HepG2 (cell line): ENCODE measurements around the gene ITPRIPL1. TPM values are rescaled to one million over a fixed set of nuclear protein-coding genes. Genes with fewer than 3 reads are reported as not detected.
A peak's percentile ranks its signal among the peaks of the same experiment; 100 is the strongest.

ENCODE experiments used
- ATAC-seq: fragments of 200-7000 bp; cut with Tn5 transposase; 3 replicates; pipeline ENCODE4 v1.9.1; 2020; ENCODE audit warnings: mild to moderate bottlenecking, moderate library complexity
- BruUV-seq: library from RNA; stranded (reverse); fragments of 400-500 nt; replicated peaks from 2 replicates; lab custom pipeline; 2021; lab: Mats Ljungman, UMichigan
- CTCF ChIA-PET: fragments of 300-600 bp; formaldehyde crosslinking; extraction: SDS; loops from one replicate; lab custom pipeline; 2021; ENCODE audit warnings: low total read pairs, inconsistent platforms, low intra/inter-chr PET ratio; lab: Yijun Ruan, JAX
- POLR2A ChIA-PET: fragments of 350-600 bp; sonication (Branson Sonifier 250); formaldehyde crosslinking; loops from one replicate; lab custom pipeline; 2020; ENCODE audit warnings: antibody characterized with exemption, inconsistent platforms; lab: Yijun Ruan, JAX
- DNase-seq: peaks from one replicate; pipeline ENCODE4 v3.0.0-alpha.2; 2015; ENCODE audit warnings: low spot score
- FAIRE-seq: peaks from 3 replicates; lab custom pipeline; 2011; peaks lifted over from hg19 to GRCh38; lab: Jason Lieb, UNC
- H2AFZ ChIP-seq: one replicate; pipeline ENCODE4 v1.6.1; 2011; ENCODE audit warnings: low read length, inconsistent platforms
- H3K27ac ChIP-seq: fragments of 300-600 bp; 3 replicates; pipeline ENCODE4 v1.8.0; 2011; ENCODE audit warnings: mixed run types, mild to moderate bottlenecking, mixed read lengths, low read length, inconsistent platforms; ENCODE audit not compliant: insufficient read depth; ENCODE audit errors: extremely low read length
- H3K27me3 ChIP-seq, 2 experiments: fragments of 200-600 bp in 1 of 2; 2 replicates in 1 of 2; 3 replicates in 1 of 2; pipeline versions ENCODE4 v1.6.0 to v1.8.0; 2011; ENCODE audit warnings: low read length in 2 of 2, mild to moderate bottlenecking in 2 of 2, moderate library complexity in 2 of 2, inconsistent platforms in 1 of 2; ENCODE audit not compliant: insufficient read depth in 2 of 2, control insufficient read depth in 1 of 2
- H3K36me3 ChIP-seq, 2 experiments: fragments of 200-600 bp in 1 of 2; replicated peaks in 1 of 2; 2 replicates in 1 of 2; 3 replicates in 1 of 2; pipeline versions ENCODE4 v1.5.1 to v1.8.0; 2011; ENCODE audit warnings: low read length in 2 of 2, inconsistent platforms in 1 of 2; ENCODE audit not compliant: insufficient read depth in 2 of 2, control insufficient read depth in 1 of 2
- H3K4me1 ChIP-seq: 2 replicates; pipeline ENCODE4 v1.5.1; 2012; ENCODE audit warnings: low read length, inconsistent platforms; ENCODE audit not compliant: insufficient read depth
- H3K4me2 ChIP-seq: 2 replicates; pipeline ENCODE4 v1.6.0; 2011; ENCODE audit warnings: low read depth, low read length, inconsistent platforms
- H3K4me3 ChIP-seq, 3 experiments: fragments of 200-600 bp in 1 of 3; sonication (generic), shearing (Covaris generic) in 1 of 3; replicated peaks in 1 of 3; 2 replicates each; pipeline ENCODE4 v1.5.1; 2011 to 2016; ENCODE audit warnings: low read length in 3 of 3, inconsistent platforms in 2 of 3, low read depth in 2 of 3, mild to moderate bottlenecking in 2 of 3, control low read depth in 1 of 3, mixed read lengths in 1 of 3; ENCODE audit not compliant: insufficient read depth in 1 of 3
- H3K79me2 ChIP-seq: one replicate; pipeline ENCODE4 v1.6.1; 2011; ENCODE audit warnings: low read length, inconsistent platforms; ENCODE audit not compliant: insufficient read depth
- H3K9ac ChIP-seq: 2 replicates; pipeline ENCODE4 v1.6.0; 2011; ENCODE audit warnings: mild to moderate bottlenecking, low read depth, low read length, inconsistent platforms; ENCODE audit not compliant: insufficient read depth
- H3K9me3 ChIP-seq: 2 replicates; pipeline ENCODE4 v1.5.1; 2012; ENCODE audit warnings: mild to moderate bottlenecking, low read length
- H4K20me1 ChIP-seq: 2 replicates; pipeline ENCODE4 v1.6.0; 2011; ENCODE audit warnings: inconsistent platforms, mild to moderate bottlenecking, low read length, moderate library complexity; ENCODE audit not compliant: insufficient read depth
- ATF7 ChIP-seq, 2 experiments: fragments of 450-650 bp in 1 of 2; sonication (generic) in 1 of 2; formaldehyde crosslinking in 1 of 2; IDR thresholded peaks; 2 replicates each; pipeline versions ENCODE4 v1.4.0 to v1.6.1; 2016 to 2020; ENCODE audit warnings: antibody characterized with exemption in 1 of 2, mild to moderate bottlenecking in 1 of 2, missing genetic modification reagents in 1 of 2
- FOSL2 ChIP-seq: sonication (generic); formaldehyde crosslinking; IDR thresholded peaks from 2 replicates; pipeline ENCODE4 v1.4.0; 2020; ENCODE audit warnings: missing genetic modification reagents
- MTA3 ChIP-seq: sonication (generic); formaldehyde crosslinking; IDR thresholded peaks from 2 replicates; pipeline ENCODE4 v1.4.0; 2020; ENCODE audit warnings: missing genetic modification reagents
- MXD4 ChIP-seq: IDR thresholded peaks from 2 replicates; pipeline ENCODE4 v1.6.1; 2016; ENCODE audit warnings: mild to moderate bottlenecking, missing biosample characterization, missing genetic modification reagents
- NFATC3 ChIP-seq: sonication (generic); formaldehyde crosslinking; IDR thresholded peaks from 2 replicates; pipeline ENCODE4 v1.5.1; 2020; ENCODE audit warnings: mild to moderate bottlenecking, missing genetic modification reagents
- SOX13 ChIP-seq, 3 experiments: fragments of 450-650 bp in 1 of 3; sonication (generic) in 1 of 3; formaldehyde crosslinking in 1 of 3; IDR thresholded peaks in 2 of 3; conservative IDR thresholded peaks in 1 of 3; 2 replicates each; pipeline versions ENCODE4 v1.5.0 to v1.6.1; 2016 to 2020; ENCODE audit warnings: antibody characterized with exemption in 1 of 3, mild to moderate bottlenecking in 1 of 3, missing compliant biosample characterization in 1 of 3, missing genetic modification reagents in 1 of 3, moderate library complexity in 1 of 3
- SP140L ChIP-seq: sonication (generic); formaldehyde crosslinking; IDR thresholded peaks from 2 replicates; pipeline ENCODE4 v1.4.0; 2020; ENCODE audit warnings: missing genetic modification reagents, borderline replicate concordance
- ZBTB26 ChIP-seq: IDR thresholded peaks from 2 replicates; pipeline ENCODE4 v1.6.1; 2016; ENCODE audit warnings: missing compliant biosample characterization, missing genetic modification reagents, borderline replicate concordance
- ZBTB33 ChIP-seq: sonication (generic); formaldehyde crosslinking; IDR thresholded peaks from 2 replicates; pipeline ENCODE4 v1.4.0; 2020; ENCODE audit warnings: missing genetic modification reagents
- ZNF280B ChIP-seq: sonication (generic); formaldehyde crosslinking; IDR thresholded peaks from 2 replicates; pipeline ENCODE4 v1.5.0; 2020; ENCODE audit warnings: missing genetic modification reagents, mild to moderate bottlenecking, borderline replicate concordance
- ZNF710 ChIP-seq: sonication (generic); formaldehyde crosslinking; IDR thresholded peaks from 2 replicates; pipeline ENCODE4 v1.5.0; 2020; ENCODE audit warnings: mild to moderate bottlenecking, missing genetic modification reagents, borderline replicate concordance
- ZNF883 ChIP-seq: sonication (generic); formaldehyde crosslinking; IDR thresholded peaks from 2 replicates; pipeline ENCODE4 v1.5.1; 2020; ENCODE audit warnings: mild to moderate bottlenecking, missing genetic modification reagents; ENCODE audit errors: not compliant biosample characterization
- WGBS: methylation state at CpG from one replicate; pipeline ENCODE4 v1.1.6; 2017; ENCODE audit warnings: low lambda C conversion rate; 5-methylcytosine and 5-hydroxymethylcytosine counted together
- in situ Hi-C: cut with HindIII; loops from 2 replicates; pipeline ENCODE4 v1.10.0; 2017; ENCODE audit warnings: low pct_unique_long_range_greater_than_20kb; ENCODE audit not compliant: extremely low pct_ligation_motif_present
- intact Hi-C: fragments of 100-400 bp; cut with micrococcal nuclease; formaldehyde crosslinking; loops from one replicate; pipeline ENCODE4 v1.10.0; 2022; ENCODE audit not compliant: unreplicated experiment
- polyA plus RNA-seq, 8 experiments: library from polyadenylated mRNA; depleted of rRNA in 3 of 8; stranded (reverse) in 7 of 8; unstranded in 1 of 8; fragments of >200 nt; fragmentation: Illumina TruSeq in 4 of 8; extraction: Trizol in 4 of 8; gene quantifications; 2 replicates each; pipeline versions ENCODE4 v1.2.1 to v1.2.3, GENCODE V29; 2011 to 2016; ENCODE audit warnings: low read depth in 4 of 8, missing spikeins in 1 of 8, mixed read lengths in 1 of 8; ENCODE audit not compliant: insufficient read depth in 1 of 8
- total RNA-seq, 5 experiments: library from RNA; depleted of rRNA; stranded (reverse); fragments of >200 nt; fragmentation: Illumina TruSeq; extraction: Trizol; gene quantifications; 2 replicates each; pipeline ENCODE4 v1.2.3, GENCODE V29; 2016; ENCODE audit warnings: low read depth in 1 of 5

ITPRIPL1 gene
- total and polyA plus RNA-seq, 2 of the 13 experiments (the other 11 are each of a cell fraction or from before 2014, with no cell fraction given), result 4.3 to 11.7 TPM

- no peak for TF ChIP-seq ZNF710
- TF ChIP-seq ATF7 (IDR thresholded peaks at IDR 0.05), result no peak
- no peak for TF ChIP-seq ATF7 (CRISPR knock-in tag; IDR thresholded peaks at IDR 0.05)
- TF ChIP-seq SP140L, result no peak
- TF ChIP-seq ZNF280B (CRISPR knock-in tag), result no peak
- no peak for TF ChIP-seq NFATC3
- no peak for TF ChIP-seq MXD4 (CRISPR knock-in tag)
- TF ChIP-seq MTA3, result no peak
- no peak for TF ChIP-seq ZNF883
These were observed 16.5 kb downstream of the ITPRIPL1 start (continued) for GRCh38 chr2:96341641-96342040.

GRCh38 chr2:96342085-96342484, 17.0 kb downstream of the ITPRIPL1 start:
- Histone ChIP-seq H3K27me3 (no peaks in the 10 kb centered on the region), H3K4me1 (peaks cover 27% of the 10 kb centered on the region), H3K79me2 (peaks cover 33% of the 10 kb centered on the region), H3K9me3 (no peaks in the 10 kb centered on the region), H3K27ac (no peak overlapping the region), H2AFZ (no peak overlapping the region), H3K4me2 (no peak overlapping the region), H4K20me1 (no peaks in the 10 kb centered on the region), H3K9ac (no peak overlapping the region), H3K36me3 (peaks cover 25 to 61% of the 10 kb centered on the region in 2 experiments), H3K4me3 (no peak overlapping the region)
- ChIA-PET POLR2A (interaction anchor here (2.3 kb wide), 1 partner anchor 37 kb away, joined by 6 read pairs; the partner anchor contains the start of gene SNRNP200), CTCF (no interaction called here)
- intact Hi-C loops, result no loop called here
- DNase-seq (peak; percentile 67), FAIRE-seq (peak; percentile 26), ATAC-seq (peak; percentile 62)
- in situ Hi-C loops, result no loop called here
- WGBS, result 80% methylated on average over 6 of the region's 6 CpGs
- no TSS peak for BruUV-seq
- TF ChIP-seq ZBTB33 (CRISPR knock-in tag) (peak; percentile 73), SOX13 (IDR thresholded peaks at IDR 0.05) (no peak), SOX13 (CRISPR knock-in tag; conservative IDR thresholded peaks at IDR 0.05 in 1 of 2, IDR thresholded peaks at IDR 0.05 in 1 of 2) (0 out of 4 replicates have a peak, but pooled peaks of 1 of the 2 experiments have one; percentile 10), FOSL2 (CRISPR knock-in tag) (peak; percentile 93), ZBTB26 (CRISPR knock-in tag) (peak; percentile 99)
